ENCODE data around the gene TNS1. TPM values are rescaled to one million over a fixed set of nuclear protein-coding genes. Genes with fewer than 3 reads are reported as not detected.

Gene TNS1
- total RNA-seq, 6 experiments from 2014 or later = 113 to 139 (median 126) TPM

DNA sequence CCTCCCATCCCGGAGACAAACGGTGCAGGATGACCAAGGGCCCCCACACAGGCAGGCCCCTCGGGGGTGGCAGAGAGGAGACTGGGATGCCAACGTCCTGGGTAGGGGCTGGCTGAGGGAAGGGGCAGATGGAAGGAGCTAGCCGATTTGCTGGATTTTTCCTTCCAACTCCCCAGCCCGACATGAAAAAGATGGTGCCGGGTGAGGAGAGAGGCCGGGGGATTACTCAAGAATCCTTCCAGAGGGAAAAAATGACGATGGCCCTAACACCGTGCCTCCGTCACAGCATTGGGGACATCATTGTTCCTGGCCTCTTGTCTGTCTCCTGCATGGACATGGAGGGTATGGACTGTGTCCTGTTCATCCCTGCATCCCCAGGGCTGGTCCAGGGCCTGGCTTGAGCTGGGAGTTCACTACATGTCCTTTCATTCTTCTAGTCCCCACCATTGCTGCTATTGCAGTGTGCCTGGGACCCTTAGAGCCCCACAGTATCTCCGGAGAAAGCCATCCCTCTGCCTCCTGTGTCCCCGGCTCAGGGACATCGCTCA, 217.7 kb downstream of the TNS1 start:
- H3K9me3 Mint-ChIP-seq = peaks cover 4% of the 10 kb centered on the region; the same call in 1 of the 2 replicates
- TF ChIP-seq, protein P1, sequence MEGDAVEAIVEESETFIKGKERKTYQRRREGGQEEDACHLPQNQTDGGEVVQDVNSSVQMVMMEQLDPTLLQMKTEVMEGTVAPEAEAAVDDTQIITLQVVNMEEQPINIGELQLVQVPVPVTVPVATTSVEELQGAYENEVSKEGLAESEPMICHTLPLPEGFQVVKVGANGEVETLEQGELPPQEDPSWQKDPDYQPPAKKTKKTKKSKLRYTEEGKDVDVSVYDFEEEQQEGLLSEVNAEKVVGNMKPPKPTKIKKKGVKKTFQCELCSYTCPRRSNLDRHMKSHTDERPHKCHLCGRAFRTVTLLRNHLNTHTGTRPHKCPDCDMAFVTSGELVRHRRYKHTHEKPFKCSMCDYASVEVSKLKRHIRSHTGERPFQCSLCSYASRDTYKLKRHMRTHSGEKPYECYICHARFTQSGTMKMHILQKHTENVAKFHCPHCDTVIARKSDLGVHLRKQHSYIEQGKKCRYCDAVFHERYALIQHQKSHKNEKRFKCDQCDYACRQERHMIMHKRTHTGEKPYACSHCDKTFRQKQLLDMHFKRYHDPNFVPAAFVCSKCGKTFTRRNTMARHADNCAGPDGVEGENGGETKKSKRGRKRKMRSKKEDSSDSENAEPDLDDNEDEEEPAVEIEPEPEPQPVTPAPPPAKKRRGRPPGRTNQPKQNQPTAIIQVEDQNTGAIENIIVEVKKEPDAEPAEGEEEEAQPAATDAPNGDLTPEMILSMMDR (IDR thresholded peaks at IDR 0.05) = no peak
- H3K4me3 Mint-ChIP-seq = no peak overlapping the region
- H3K4me1 Mint-ChIP-seq (ENCODE audit: low read depth) = peaks cover 12% of the 10 kb centered on the region
- no peak for DNase-seq
- peak overlapping the region; percentile 64 for H3K27ac Mint-ChIP-seq
- H3K36me3 Mint-ChIP-seq (ENCODE audit: low read depth) = peaks cover 29% of the 10 kb centered on the region
- H3K27me3 Mint-ChIP-seq (ENCODE audit: insufficient read depth) = 0 out of 2 replicates have a peak, but pooled peaks cover 2% of the 10 kb centered on the region

DNA sequence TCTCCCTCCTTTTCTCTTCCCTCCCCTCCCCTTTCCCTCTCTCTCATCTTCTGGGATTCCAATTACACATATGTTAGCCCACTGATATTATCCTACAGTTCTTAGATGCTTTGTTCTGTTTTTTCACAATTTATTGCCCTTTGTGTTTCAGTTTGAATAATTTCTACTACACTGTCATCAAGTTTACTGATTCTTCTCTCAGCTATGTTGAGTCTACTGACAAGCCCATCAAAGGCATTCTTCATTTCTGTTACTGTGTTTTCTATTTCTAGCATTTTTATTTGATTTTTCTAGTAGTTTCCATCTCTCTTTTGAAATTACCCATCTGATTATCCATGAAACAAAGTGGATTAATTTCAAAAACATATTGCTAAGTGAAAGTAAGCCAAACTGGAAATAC, 219.6 kb downstream of the TNS1 start:
- Mint-ChIP-seq H3K9me3 (peaks cover 4% of the 10 kb centered on the region; the same call in 1 of the 2 replicates), H3K27ac (no peak overlapping the region), H3K36me3 (ENCODE audit: low read depth) (peaks cover 23% of the 10 kb centered on the region), H3K4me3 (no peak overlapping the region), H3K4me1 (ENCODE audit: low read depth) (peaks cover 6% of the 10 kb centered on the region), H3K27me3 (ENCODE audit: insufficient read depth) (peaks cover 2% of the 10 kb centered on the region; the same call in 1 of the 2 replicates)
- no peak for DNase-seq
- TF ChIP-seq, protein P1 (IDR thresholded peaks at IDR 0.05) = no peak

DNA sequence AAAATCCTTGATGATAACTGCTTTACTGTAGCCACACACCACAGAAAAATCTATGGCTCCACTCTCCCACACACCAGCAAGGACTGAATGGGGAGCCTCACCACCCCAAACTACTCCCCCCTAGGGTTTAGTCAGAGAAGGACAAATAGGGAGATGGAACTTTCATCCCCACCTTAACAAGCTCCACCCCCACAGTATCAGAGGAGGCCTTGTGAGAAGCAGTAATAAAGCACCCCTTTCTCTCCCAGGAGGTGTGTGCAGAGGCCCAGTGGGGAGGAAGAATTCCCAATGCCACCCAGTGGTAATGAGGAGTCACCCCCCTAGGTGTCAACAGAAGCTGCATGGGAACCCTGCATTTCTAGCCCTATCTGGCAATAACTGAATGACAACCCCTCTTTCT, 224.9 kb downstream of the TNS1 start:
- TF ChIP-seq, protein P1 (IDR thresholded peaks at IDR 0.05) = no peak

DNA sequence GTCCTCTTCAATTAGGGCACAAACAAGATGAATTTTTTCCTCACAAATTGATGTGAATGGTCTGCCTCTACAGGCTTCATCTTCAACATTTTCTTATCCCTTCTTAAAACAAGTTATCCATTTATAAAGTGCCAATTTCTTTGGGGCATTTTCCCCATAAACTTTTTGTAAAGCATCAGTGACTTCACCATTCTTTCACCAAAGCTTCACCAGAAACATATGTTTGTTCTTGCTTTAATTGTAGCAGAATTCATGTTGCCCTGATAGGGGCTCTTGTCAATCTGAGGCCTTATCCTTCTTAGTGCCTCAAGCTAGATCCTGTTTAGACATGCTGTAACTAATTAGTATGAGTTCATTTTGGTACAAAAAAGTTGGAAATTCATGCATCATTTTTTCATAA, 226.2 kb downstream of the TNS1 start:
- Mint-ChIP-seq H3K9me3 (no peaks in the 10 kb centered on the region), H3K27ac (no peak overlapping the region), H3K4me3 (no peak overlapping the region), H3K4me1 (ENCODE audit: low read depth) (peaks cover 7% of the 10 kb centered on the region), H3K36me3 (ENCODE audit: low read depth) (peaks cover 17% of the 10 kb centered on the region), H3K27me3 (ENCODE audit: insufficient read depth) (peaks cover 2% of the 10 kb centered on the region; the same call in 1 of the 2 replicates)
- TF ChIP-seq, protein P1 (IDR thresholded peaks at IDR 0.05) = no peak
- no peak for DNase-seq

More for the DNA sequence above, 224.9 kb downstream of the TNS1 start:
- DNase-seq = no peak
- peaks cover 18% of the 10 kb centered on the region for H3K36me3 Mint-ChIP-seq (ENCODE audit: low read depth)
- H3K27me3 Mint-ChIP-seq (ENCODE audit: insufficient read depth) = peaks cover 2% of the 10 kb centered on the region; the same call in 1 of the 2 replicates
- H3K4me3 Mint-ChIP-seq = no peak overlapping the region
- H3K9me3 Mint-ChIP-seq = no peaks in the 10 kb centered on the region
- H3K27ac Mint-ChIP-seq = no peak overlapping the region
- H3K4me1 Mint-ChIP-seq (ENCODE audit: low read depth) = peaks cover 7% of the 10 kb centered on the region

DNA sequence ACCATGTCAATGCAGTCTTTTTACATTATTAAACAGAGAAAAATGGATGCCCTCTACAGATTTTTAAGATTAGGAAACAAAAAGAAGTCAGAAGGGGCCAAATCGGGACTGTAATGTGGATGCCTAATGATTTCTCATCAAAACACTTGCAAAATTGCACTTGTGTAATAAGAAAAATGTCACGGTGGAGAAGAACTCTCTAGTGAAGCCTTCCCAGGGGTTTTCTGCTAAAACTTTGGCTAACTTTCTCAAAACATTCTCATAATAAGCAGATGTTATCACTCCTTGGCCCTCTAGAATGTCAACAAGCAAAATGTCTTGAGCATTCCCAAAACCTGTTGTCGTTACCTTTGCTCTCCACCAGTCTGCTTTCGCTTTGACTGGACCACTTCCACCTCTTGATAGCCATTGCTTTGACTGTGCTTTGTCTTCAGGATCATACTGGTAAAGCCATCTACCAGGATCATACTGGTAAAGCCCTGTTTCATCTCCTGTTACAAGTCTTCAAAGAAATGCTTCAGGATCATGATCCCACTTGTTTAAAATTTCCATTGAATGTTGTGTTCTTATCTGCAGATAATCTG, 226.8 kb downstream of the TNS1 start:
- TF ChIP-seq, protein P1 (IDR thresholded peaks at IDR 0.05) = no peak
- no peak overlapping the region for H3K4me3 Mint-ChIP-seq
- no peak for DNase-seq

More for the DNA sequence above, 226.8 kb downstream of the TNS1 start:
- Mint-ChIP-seq H3K4me1 (ENCODE audit: low read depth) (peaks cover 7% of the 10 kb centered on the region), H3K9me3 (no peaks in the 10 kb centered on the region), H3K36me3 (ENCODE audit: low read depth) (peaks cover 17% of the 10 kb centered on the region), H3K27me3 (ENCODE audit: insufficient read depth) (peaks cover 2% of the 10 kb centered on the region; the same call in 1 of the 2 replicates), H3K27ac (no peak overlapping the region)

All from HFFc6 (cell line).